ENCODE measurements around the gene SH3GLB1. TPM values are rescaled to one million over a fixed set of nuclear protein-coding genes. Genes with fewer than 3 reads are reported as not detected.

Gene SH3GLB1
- total and polyA plus RNA-seq, 10 of the 15 experiments (the other 5 are each of a cell fraction or from before 2014, with no cell fraction given): 18.0 to 59.0 (median 36.5) TPM

- Histone ChIP-seq H3K36me3 (ENCODE audit: control insufficient read depth in 2 of 2, insufficient read depth in 2 of 2, low read length in 1 of 2) (no peaks in the 10 kb centered on the region; a peak in 1 of 4 replicates), H2AFZ (ENCODE audit: control insufficient read depth, low read depth, low read length) (no peak overlapping the region), H3K27me3 (replicated peaks in 1 of 2; ENCODE audit: control insufficient read depth in 2 of 2, insufficient read depth in 2 of 2, low read length in 1 of 2) (no peaks in the 10 kb centered on the region), H3K4me3 (no peak overlapping the region), H3K9ac (ENCODE audit: control insufficient read depth, insufficient read depth, low read length) (no peak overlapping the region), H3K4me1 (ENCODE audit: control insufficient read depth, insufficient read depth, low read length) (0 out of 2 replicates have a peak, but pooled peaks cover 3% of the 10 kb centered on the region), H3K4me2 (ENCODE audit: control insufficient read depth, insufficient read depth) (peak overlapping the region; percentile 50; the same call in 1 of the 2 replicates), H3K79me2 (ENCODE audit: control insufficient read depth, insufficient read depth, low read length) (peaks cover 89% of the 10 kb centered on the region), H4K20me1 (ENCODE audit: control insufficient read depth, insufficient read depth) (no peaks in the 10 kb centered on the region), H3K27ac (ENCODE audit: control insufficient read depth, insufficient read depth) (no peak overlapping the region; the same call in 1 of the 2 replicates), H3K9me3 (replicated peaks; ENCODE audit: control insufficient read depth, insufficient read depth, low read length) (no peaks in the 10 kb centered on the region)
- no TSS peak for BruUV-seq (replicated peaks)
- ATAC-seq: no peak
- FAIRE-seq: no peak
- ChIA-PET RAD21 (ENCODE audit: unreplicated experiment) (interaction anchor here (1.7 kb wide), 1 partner anchor 206 kb away, joined by 5 read pairs; the partner anchor contains the start of genes HS2ST1 and SELENOF), CTCF (interaction anchor here (1.2 to 7.2 kb wide), 3 partner anchors 8 to 374 kb away, joined by 4 to 87 read pairs (median 4); no protein-coding TSS in a partner anchor), POLR2A (interaction anchor here (1.1 to 6.3 kb wide), 2 partner anchors 8 to 152 kb away, joined by 3 to 45 read pairs; no protein-coding TSS in a partner anchor), SMC1A (ENCODE audit: uncharacterized antibody, unreplicated experiment) (interaction anchor here (1.2 to 8.4 kb wide), 5 partner anchors 7 to 349 kb away, joined by 3 to 52 read pairs (median 6); no protein-coding TSS in a partner anchor)
- intact Hi-C loops (cut with micrococcal nuclease; ENCODE audit: unreplicated experiment): loop anchor here (5.0 to 10.0 kb wide), 3 partner anchors 203 to 626 kb away; partner anchors contain the start of genes HS2ST1 and SELENOF
- 47% methylated on average over 1 of the region's 1 CpG for WGBS (ENCODE audit: insufficient coverage, insufficient replicate concordance, low lambda C conversion rate, missing lambda C conversion rate)
- DNase-seq (ENCODE audit: low read depth, low spot score): no peak
- in situ Hi-C loops (cut with MboI): loop anchor here (10.0 kb wide), 1 partner anchor 324 kb away; no protein-coding TSS in a partner anchor
- TF ChIP-seq PML (IDR thresholded peaks at IDR 0.05; ENCODE audit: low read length) (no peak), STAT3 (IDR thresholded peaks at IDR 0.05; ENCODE audit: low read depth, low read length) (no peak), NRF1 (conservative IDR thresholded peaks at IDR 0.05; ENCODE audit: low read depth, low read length) (no peak), BACH1 (IDR thresholded peaks at IDR 0.05; ENCODE audit: borderline replicate concordance) (no peak), ZBTB40 (IDR thresholded peaks at IDR 0.05; ENCODE audit: borderline replicate concordance) (no peak)
- TF ChIP-seq, protein P1, sequence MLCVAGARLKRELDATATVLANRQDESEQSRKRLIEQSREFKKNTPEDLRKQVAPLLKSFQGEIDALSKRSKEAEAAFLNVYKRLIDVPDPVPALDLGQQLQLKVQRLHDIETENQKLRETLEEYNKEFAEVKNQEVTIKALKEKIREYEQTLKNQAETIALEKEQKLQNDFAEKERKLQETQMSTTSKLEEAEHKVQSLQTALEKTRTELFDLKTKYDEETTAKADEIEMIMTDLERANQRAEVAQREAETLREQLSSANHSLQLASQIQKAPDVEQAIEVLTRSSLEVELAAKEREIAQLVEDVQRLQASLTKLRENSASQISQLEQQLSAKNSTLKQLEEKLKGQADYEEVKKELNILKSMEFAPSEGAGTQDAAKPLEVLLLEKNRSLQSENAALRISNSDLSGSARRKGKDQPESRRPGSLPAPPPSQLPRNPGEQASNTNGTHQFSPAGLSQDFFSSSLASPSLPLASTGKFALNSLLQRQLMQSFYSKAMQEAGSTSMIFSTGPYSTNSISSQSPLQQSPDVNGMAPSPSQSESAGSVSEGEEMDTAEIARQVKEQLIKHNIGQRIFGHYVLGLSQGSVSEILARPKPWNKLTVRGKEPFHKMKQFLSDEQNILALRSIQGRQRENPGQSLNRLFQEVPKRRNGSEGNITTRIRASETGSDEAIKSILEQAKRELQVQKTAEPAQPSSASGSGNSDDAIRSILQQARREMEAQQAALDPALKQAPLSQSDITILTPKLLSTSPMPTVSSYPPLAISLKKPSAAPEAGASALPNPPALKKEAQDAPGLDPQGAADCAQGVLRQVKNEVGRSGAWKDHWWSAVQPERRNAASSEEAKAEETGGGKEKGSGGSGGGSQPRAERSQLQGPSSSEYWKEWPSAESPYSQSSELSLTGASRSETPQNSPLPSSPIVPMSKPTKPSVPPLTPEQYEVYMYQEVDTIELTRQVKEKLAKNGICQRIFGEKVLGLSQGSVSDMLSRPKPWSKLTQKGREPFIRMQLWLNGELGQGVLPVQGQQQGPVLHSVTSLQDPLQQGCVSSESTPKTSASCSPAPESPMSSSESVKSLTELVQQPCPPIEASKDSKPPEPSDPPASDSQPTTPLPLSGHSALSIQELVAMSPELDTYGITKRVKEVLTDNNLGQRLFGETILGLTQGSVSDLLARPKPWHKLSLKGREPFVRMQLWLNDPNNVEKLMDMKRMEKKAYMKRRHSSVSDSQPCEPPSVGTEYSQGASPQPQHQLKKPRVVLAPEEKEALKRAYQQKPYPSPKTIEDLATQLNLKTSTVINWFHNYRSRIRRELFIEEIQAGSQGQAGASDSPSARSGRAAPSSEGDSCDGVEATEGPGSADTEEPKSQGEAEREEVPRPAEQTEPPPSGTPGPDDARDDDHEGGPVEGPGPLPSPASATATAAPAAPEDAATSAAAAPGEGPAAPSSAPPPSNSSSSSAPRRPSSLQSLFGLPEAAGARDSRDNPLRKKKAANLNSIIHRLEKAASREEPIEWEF (IDR thresholded peaks at IDR 0.05; ENCODE audit: insufficient replicate concordance, low read depth, low read length): no peak
- TF ChIP-seq, protein P2, sequence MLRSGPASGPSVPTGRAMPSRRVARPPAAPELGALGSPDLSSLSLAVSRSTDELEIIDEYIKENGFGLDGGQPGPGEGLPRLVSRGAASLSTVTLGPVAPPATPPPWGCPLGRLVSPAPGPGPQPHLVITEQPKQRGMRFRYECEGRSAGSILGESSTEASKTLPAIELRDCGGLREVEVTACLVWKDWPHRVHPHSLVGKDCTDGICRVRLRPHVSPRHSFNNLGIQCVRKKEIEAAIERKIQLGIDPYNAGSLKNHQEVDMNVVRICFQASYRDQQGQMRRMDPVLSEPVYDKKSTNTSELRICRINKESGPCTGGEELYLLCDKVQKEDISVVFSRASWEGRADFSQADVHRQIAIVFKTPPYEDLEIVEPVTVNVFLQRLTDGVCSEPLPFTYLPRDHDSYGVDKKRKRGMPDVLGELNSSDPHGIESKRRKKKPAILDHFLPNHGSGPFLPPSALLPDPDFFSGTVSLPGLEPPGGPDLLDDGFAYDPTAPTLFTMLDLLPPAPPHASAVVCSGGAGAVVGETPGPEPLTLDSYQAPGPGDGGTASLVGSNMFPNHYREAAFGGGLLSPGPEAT (IDR thresholded peaks at IDR 0.05; ENCODE audit: low read depth): no peak
Measured at GRCh38 chr1:86708920-86709319, 4.5 kb downstream of the SH3GLB1 start.
